ENCODE measurements around the gene FOXD4L5. TPM values are rescaled to one million over a fixed set of nuclear protein-coding genes. Genes with fewer than 3 reads are reported as not detected.
"Not testable (repeated sequence)": the region's sequence is repeated elsewhere in the genome, so short reads cannot be mapped to it uniquely, and the experiment has no call there.

The FOXD4L5 gene
- total RNA-seq (not detected), polyA plus RNA-seq (not detected)

DNA sequence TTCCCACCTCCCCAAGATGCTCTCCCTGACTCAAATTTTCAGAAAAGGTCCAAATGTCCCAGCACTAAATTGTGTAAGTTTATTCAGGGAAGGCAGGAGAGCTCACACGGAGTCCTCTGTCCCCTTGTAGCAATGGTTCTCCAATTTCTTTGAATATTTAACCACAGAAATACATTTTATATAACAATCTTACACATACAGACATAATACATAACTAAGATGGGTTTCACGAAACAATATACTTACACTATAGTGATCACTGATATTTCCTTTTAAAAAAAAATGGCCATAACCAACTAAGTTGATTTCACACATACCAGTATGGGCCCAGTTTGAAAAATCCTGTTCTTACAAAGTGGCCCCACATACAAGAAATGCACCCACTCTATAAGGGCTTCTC, at the start of gene FOXD4L5:
Gene FOXD4L5, minus strand, starts transcription at position 101 of the 400 bp plus-strand sequence. CDS start 832 bp downstream, outside the sequence.
- peak within 1 kb of the TSS in 1 of 4 donors; percentile 57 for H3K4me3 Mint-ChIP-seq
- H3K27me3 Mint-ChIP-seq; H3K36me3 Mint-ChIP-seq; H3K4me1 Mint-ChIP-seq; ATAC-seq (ENCODE audit: low read depth in 2 of 2); H3K9me3 ChIP-seq (ENCODE audit: control insufficient read depth in 2 of 2, low read length in 2 of 2); H3K4me1 ChIP-seq (ENCODE audit: control insufficient read depth, insufficient read depth, low read length, poor library complexity, severe bottlenecking); H3K27me3 ChIP-seq (ENCODE audit: control insufficient read depth, insufficient read depth, low read length); DNase-seq; H3K9me3 Mint-ChIP-seq; H3K4me3 ChIP-seq (ENCODE audit: low read depth, low read length); H3K36me3 ChIP-seq (ENCODE audit: control insufficient read depth, insufficient read depth, low read length); H3K27ac ChIP-seq (ENCODE audit: insufficient read depth, low read length, poor library complexity, severe bottlenecking); H3K27ac Mint-ChIP-seq: not testable (repeated sequence)

DNA sequence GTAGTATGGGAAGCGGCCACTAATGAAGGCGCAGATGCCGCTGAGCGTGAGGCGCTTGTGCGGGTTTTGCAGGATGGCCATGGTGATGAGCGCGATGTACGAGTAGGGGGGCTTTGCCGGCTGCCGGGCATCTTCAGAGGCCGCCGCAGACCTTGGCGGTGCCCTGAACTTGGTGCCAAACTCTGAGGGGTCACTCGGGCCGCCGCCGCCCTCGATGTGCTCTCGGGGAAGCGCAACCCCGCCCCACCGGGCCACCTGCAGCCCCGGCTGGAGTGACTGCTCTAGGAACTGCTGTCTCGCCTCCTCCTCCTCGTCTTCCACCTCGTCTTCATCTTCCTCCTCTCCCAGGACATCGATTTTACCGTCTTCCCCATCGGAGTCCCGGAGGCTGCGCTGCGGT, 1.1 kb downstream of the FOXD4L5 start:
- H3K4me3 Mint-ChIP-seq = peak overlapping the region in 1 of 4 donors; percentile 57
- not testable (repeated sequence) for DNase-seq; H3K9me3 ChIP-seq (ENCODE audit: control insufficient read depth in 2 of 2, low read length in 2 of 2); H3K4me3 ChIP-seq (ENCODE audit: low read depth, low read length); H3K27ac Mint-ChIP-seq; H3K27ac ChIP-seq (ENCODE audit: insufficient read depth, low read length, poor library complexity, severe bottlenecking); H3K27me3 ChIP-seq (ENCODE audit: control insufficient read depth, insufficient read depth, low read length); H3K4me1 Mint-ChIP-seq; H3K27me3 Mint-ChIP-seq; H3K36me3 Mint-ChIP-seq; ATAC-seq (ENCODE audit: low read depth in 2 of 2); H3K36me3 ChIP-seq (ENCODE audit: control insufficient read depth, insufficient read depth, low read length); H3K4me1 ChIP-seq (ENCODE audit: control insufficient read depth, insufficient read depth, low read length, poor library complexity, severe bottlenecking); H3K9me3 Mint-ChIP-seq

DNA sequence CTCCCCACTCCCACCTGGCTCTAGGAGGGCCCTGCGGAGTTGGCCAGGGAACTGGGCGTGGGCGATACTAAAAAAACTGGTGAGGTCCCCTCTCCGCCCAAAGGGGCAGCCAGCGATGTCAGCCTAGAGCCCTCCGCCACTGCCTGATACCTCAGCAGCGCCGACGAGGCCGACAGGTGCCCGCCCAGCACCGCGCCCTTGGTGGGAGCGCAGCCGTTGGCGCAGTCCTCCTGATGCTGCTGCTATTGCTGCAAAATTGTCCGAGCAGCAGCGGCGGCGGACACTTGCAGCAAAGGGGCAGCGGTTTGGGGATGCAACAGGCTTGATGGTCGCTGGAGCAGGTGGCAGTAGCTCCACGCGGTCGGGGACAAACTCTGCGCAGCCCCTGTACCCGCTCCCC, 2.0 kb downstream of the FOXD4L5 start:
- H3K36me3 ChIP-seq (ENCODE audit: control insufficient read depth, insufficient read depth, low read length); DNase-seq; H3K27me3 Mint-ChIP-seq; H3K4me1 Mint-ChIP-seq; H3K4me1 ChIP-seq (ENCODE audit: control insufficient read depth, insufficient read depth, low read length, poor library complexity, severe bottlenecking); H3K9me3 Mint-ChIP-seq; H3K27ac Mint-ChIP-seq; H3K27ac ChIP-seq (ENCODE audit: insufficient read depth, low read length, poor library complexity, severe bottlenecking); H3K9me3 ChIP-seq (ENCODE audit: control insufficient read depth in 2 of 2, low read length in 2 of 2); H3K27me3 ChIP-seq (ENCODE audit: control insufficient read depth, insufficient read depth, low read length); H3K36me3 Mint-ChIP-seq; H3K4me3 Mint-ChIP-seq; H3K4me3 ChIP-seq (ENCODE audit: low read depth, low read length); ATAC-seq (ENCODE audit: low read depth in 2 of 2): not testable (repeated sequence)

Measured in CD4-positive, CD25-positive, alpha-beta regulatory T cell (primary cell).